K562 (cell line): Measurements from ENCODE around the gene PLEKHM1. TPM values are rescaled to one million over a fixed set of nuclear protein-coding genes. Genes with fewer than 3 reads are reported as not detected.

Source experiments
- ATAC-seq: fragments of 200-7000 bp; cut with Tn5 transposase; 3 replicates; pipeline ENCODE4 v1.9.1; 2020; ENCODE audit warnings: moderate library complexity
- BruUV-seq: library from RNA; stranded (reverse); fragments of 400-500 nt; replicated peaks from 2 replicates; lab custom pipeline; 2021; lab: Mats Ljungman, UMichigan
- CTCF ChIA-PET: fragments of 300-600 bp; formaldehyde crosslinking; extraction: SDS; loops from one replicate; lab custom pipeline; 2021; ENCODE audit warnings: low intra/inter-chr PET ratio; lab: Yijun Ruan, JAX
- POLR2A ChIA-PET: fragments of 300-600, 350-650 bp; sonication (Branson Sonifier 250); formaldehyde crosslinking; extraction: SDS; loops from one replicate; lab custom pipeline; 2021; ENCODE audit warnings: antibody characterized with exemption, inconsistent platforms; lab: Yijun Ruan, JAX
- DNase-seq, 4 experiments: peaks; one replicate each; pipeline versions ENCODE4 v3.0.0 to v3.0.0-alpha.2; 2011 to 2018; ENCODE audit warnings: low spot score in 3 of 4, mixed read lengths in 3 of 4; ENCODE audit errors: extremely low read depth in 1 of 4
- FAIRE-seq: peaks from 2 replicates; lab custom pipeline; 2011; peaks lifted over from hg19 to GRCh38; lab: Jason Lieb, UNC
- H2AFZ ChIP-seq: 2 replicates; pipeline ENCODE4 v1.6.0; 2011; ENCODE audit warnings: low read depth, low read length, control low read depth, inconsistent platforms
- H3K27ac ChIP-seq: fragments of 200-600 bp; 3 replicates; pipeline ENCODE4 v1.8.0; 2011; ENCODE audit warnings: low read depth, mild to moderate bottlenecking, control low read depth, inconsistent platforms, low read length, moderate library complexity, mixed read lengths; ENCODE audit errors: extremely low read depth
- H3K27me3 ChIP-seq, 2 experiments: fragments of 300-600 bp in 1 of 2; 2 replicates in 1 of 2; 3 replicates in 1 of 2; pipeline versions ENCODE4 v1.6.0 to v1.8.0; 2011; ENCODE audit warnings: inconsistent platforms in 2 of 2, low read length in 2 of 2, mild to moderate bottlenecking in 1 of 2, mixed read lengths in 1 of 2, moderate library complexity in 1 of 2; ENCODE audit not compliant: control insufficient read depth in 2 of 2, insufficient read depth in 2 of 2
- H3K36me3 ChIP-seq: fragments of 300-600 bp; 3 replicates; pipeline ENCODE4 v1.8.0; 2011; ENCODE audit warnings: mild to moderate bottlenecking, low read length, inconsistent platforms; ENCODE audit not compliant: control insufficient read depth, insufficient read depth
- H3K4me1 ChIP-seq, 2 experiments: fragments of 200-600 bp in 1 of 2; replicated peaks in 1 of 2; 2 replicates in 1 of 2; 3 replicates in 1 of 2; pipeline versions ENCODE4 v1.5.1 to v1.8.0; 2011; ENCODE audit warnings: inconsistent platforms in 2 of 2, low read length in 2 of 2, mild to moderate bottlenecking in 1 of 2, mixed read lengths in 1 of 2, moderate library complexity in 1 of 2; ENCODE audit not compliant: control insufficient read depth in 2 of 2, insufficient read depth in 2 of 2
- H3K4me2 ChIP-seq: 2 replicates; pipeline ENCODE4 v1.6.1; 2011; ENCODE audit warnings: low read length, control low read depth, inconsistent platforms, mixed read lengths; ENCODE audit not compliant: insufficient read depth
- H3K4me3 ChIP-seq: fragments of 200-600 bp; sonication (generic), shearing (Covaris generic); 2 replicates; pipeline ENCODE4 v1.5.1; 2016; ENCODE audit warnings: control low read depth, inconsistent platforms
- H3K79me2 ChIP-seq: fragments of 200-600 bp; 3 replicates; pipeline ENCODE4 v1.8.0; 2011; ENCODE audit warnings: low read length, inconsistent platforms; ENCODE audit not compliant: control insufficient read depth, insufficient read depth
- H3K9ac ChIP-seq, 2 experiments: 2 replicates each; pipeline versions ENCODE4 v1.6.0 to v1.6.1; 2011; ENCODE audit warnings: low read depth in 2 of 2, low read length in 2 of 2, control low read depth in 1 of 2, inconsistent platforms in 1 of 2, mild to moderate bottlenecking in 1 of 2, mixed read lengths in 1 of 2; ENCODE audit not compliant: insufficient read depth in 1 of 2
- H3K9me1 ChIP-seq: one replicate; pipeline ENCODE4 v1.6.0; 2011; ENCODE audit warnings: inconsistent platforms, mild to moderate bottlenecking, low read length, moderate library complexity; ENCODE audit not compliant: control insufficient read depth, insufficient read depth
- H3K9me3 ChIP-seq: replicated peaks from 2 replicates; pipeline ENCODE4 v1.5.1; 2011; ENCODE audit warnings: low read depth, low read length, inconsistent platforms; ENCODE audit not compliant: control insufficient read depth, insufficient read depth
- H4K20me1 ChIP-seq: replicated peaks from 2 replicates; pipeline ENCODE4 v1.6.1; 2011; ENCODE audit warnings: low read length, inconsistent platforms, mixed read lengths; ENCODE audit not compliant: control insufficient read depth, insufficient read depth
- ADNP ChIP-seq: fragments of 200-800 bp; sonication (Bioruptor generic); IDR thresholded peaks from 2 replicates; pipeline ENCODE4 v1.6.1; 2016; ENCODE audit warnings: missing genetic modification characterization, missing compliant biosample characterization
- BCOR ChIP-seq: fragments of 450-650 bp; IDR thresholded peaks from 2 replicates; pipeline ENCODE4 v1.6.1; 2016
- CAMTA2 ChIP-seq: fragments of 250-450 bp; sonication (Bioruptor Pico); conservative IDR thresholded peaks from 2 replicates; pipeline ENCODE4 v1.5.1; 2022
- CBX1 ChIP-seq: sonication (generic); IDR thresholded peaks from 2 replicates; pipeline ENCODE4 v1.6.1; 2016; ENCODE audit warnings: antibody characterized with exemption, low read depth, mild to moderate bottlenecking
- CBX3 ChIP-seq, 2 experiments: IDR thresholded peaks; 1 replicate in 1 of 2; 2 replicates in 1 of 2; pipeline ENCODE4 v1.6.1; 2012; ENCODE audit warnings: inconsistent platforms in 2 of 2, low read length in 2 of 2, borderline replicate concordance in 1 of 2, control low read depth in 1 of 2
- CHD4 ChIP-seq: fragments of 200-600 bp; sonication (generic); IDR thresholded peaks from 3 replicates; pipeline ENCODE4 v1.6.1; 2012; ENCODE audit warnings: low read depth, mild to moderate bottlenecking, mixed read lengths, low read length, inconsistent platforms; ENCODE audit not compliant: insufficient read depth, insufficient replicate concordance, poor library complexity, severe bottlenecking
- CREM ChIP-seq: IDR thresholded peaks from 2 replicates; pipeline ENCODE4 v1.6.1; 2014; ENCODE audit warnings: antibody characterized with exemption, low read depth
- HDAC2 ChIP-seq: fragments of 450-650 bp; IDR thresholded peaks from 2 replicates; pipeline ENCODE4 v1.6.1; 2016; ENCODE audit warnings: mild to moderate bottlenecking
- HEY1 ChIP-seq: fragments of 250-450 bp; sonication (Bioruptor Pico); IDR thresholded peaks from 2 replicates; pipeline ENCODE4 v1.5.0; 2020; ENCODE audit warnings: mild to moderate bottlenecking, moderate library complexity, borderline replicate concordance
- HIVEP1 ChIP-seq: fragments of 250-450 bp; sonication (Bioruptor Pico); IDR thresholded peaks from 2 replicates; pipeline ENCODE4 v1.4.0; 2020; ENCODE audit warnings: mild to moderate bottlenecking
- HMG20B ChIP-seq: fragments of 250-450 bp; sonication (Bioruptor Pico); IDR thresholded peaks from 2 replicates; pipeline ENCODE4 v1.5.0; 2021; ENCODE audit warnings: mild to moderate bottlenecking
- KDM1A ChIP-seq, 2 experiments: fragments of 450-650 bp; IDR thresholded peaks; 2 replicates each; pipeline ENCODE4 v1.6.1; 2016; ENCODE audit warnings: mild to moderate bottlenecking in 2 of 2
- MAFK ChIP-seq: IDR thresholded peaks from 2 replicates; pipeline ENCODE4 v1.6.1; 2011; ENCODE audit warnings: low read length, improper control_type of control experiment
- NCOA1 ChIP-seq: fragments of 450-650 bp; IDR thresholded peaks from 2 replicates; pipeline ENCODE4 v1.6.1; 2016; ENCODE audit warnings: low read depth
- PTBP1 ChIP-seq: fragments of 200-400 bp; formaldehyde crosslinking; IDR thresholded peaks from 2 replicates; pipeline ENCODE4 v1.6.1; 2017; ENCODE audit warnings: low read depth, low read length
- RCOR1 ChIP-seq, 2 experiments: IDR thresholded peaks; 2 replicates each; pipeline ENCODE4 v1.6.1; 2012; ENCODE audit warnings: low read depth in 2 of 2, low read length in 2 of 2, borderline replicate concordance in 1 of 2, improper control_type of control experiment in 1 of 2
- SMARCA5 ChIP-seq: fragments of 450-650 bp; IDR thresholded peaks from 2 replicates; pipeline ENCODE4 v1.6.1; 2016
- SPI1 ChIP-seq: IDR thresholded peaks from 2 replicates; pipeline ENCODE4 v1.6.1; 2011; ENCODE audit warnings: low read depth, low read length, control low read depth, borderline replicate concordance
- SRSF3 ChIP-seq: fragments of 200-400 bp; formaldehyde crosslinking; IDR thresholded peaks from 2 replicates; pipeline ENCODE4 v1.6.1; 2016; ENCODE audit warnings: mild to moderate bottlenecking, low read length, moderate library complexity; ENCODE audit not compliant: insufficient read depth
- TEAD4 ChIP-seq, 2 experiments: sonication (generic) in 1 of 2; formaldehyde crosslinking in 1 of 2; IDR thresholded peaks; 2 replicates each; pipeline versions ENCODE4 v1.6.1 to v1.8.0; 2012 to 2022; ENCODE audit warnings: borderline replicate concordance in 1 of 2, inconsistent platforms in 1 of 2, low read length in 1 of 2, mild to moderate bottlenecking in 1 of 2, missing genetic modification reagents in 1 of 2
- ZNF436 ChIP-seq: fragments of 250-450, 450-650 bp; sonication (Bioruptor Pico); formaldehyde crosslinking; IDR thresholded peaks from 2 replicates; pipeline ENCODE4 v1.7.0; 2020; ENCODE audit warnings: mild to moderate bottlenecking
- ZNF586 ChIP-seq: fragments of 450-650 bp; formaldehyde crosslinking; conservative IDR thresholded peaks from 2 replicates; pipeline ENCODE4 v1.4.0; 2020; ENCODE audit warnings: mild to moderate bottlenecking, moderate library complexity
- ZNF740 ChIP-seq, 3 experiments: fragments of 200-800 bp in 1 of 3; sonication (Bioruptor generic) in 1 of 3; sonication (generic) in 1 of 3; formaldehyde crosslinking in 1 of 3; IDR thresholded peaks; 2 replicates each; pipeline versions ENCODE4 v1.6.1 to v1.8.0; 2016 to 2022; ENCODE audit warnings: mild to moderate bottlenecking in 2 of 3, missing compliant biosample characterization in 2 of 3, missing genetic modification characterization in 2 of 3, missing genetic modification reagents in 1 of 3
- ZNF75A ChIP-seq: fragments of 450-650 bp; formaldehyde crosslinking; IDR thresholded peaks from 2 replicates; pipeline ENCODE4 v1.4.0; 2020; ENCODE audit warnings: mild to moderate bottlenecking
- WGBS: fragments of 100-300 bp; shearing (Covaris generic); methylation state at CpG from one replicate; pipeline ENCODE4 v1.1.6; 2016; ENCODE audit warnings: low coverage, mixed read lengths; ENCODE audit not compliant: insufficient coverage; ENCODE audit errors: missing lambda C conversion rate; 5-methylcytosine and 5-hydroxymethylcytosine counted together
- in situ Hi-C: fragments of 300-500 bp; cut with MboI; formaldehyde crosslinking; loops from 4 replicates; pipeline ENCODE4 v1.15.0; 2018; ENCODE audit warnings: inconsistent platforms, mixed read lengths
- intact Hi-C: fragments of 100-400 bp; cut with micrococcal nuclease; formaldehyde crosslinking; loops from 2 replicates; pipeline ENCODE4 v1.14.2; 2022
- polyA plus RNA-seq, 8 experiments: library from polyadenylated mRNA; depleted of rRNA in 4 of 8; stranded (reverse) in 5 of 8; unstranded in 3 of 8; fragments of >200 nt; fragmentation: Nextera tagmentation in 2 of 8; fragmentation: Illumina TruSeq in 1 of 8; extraction: Ambion mirVana in 2 of 8; extraction: Trizol in 1 of 8; gene quantifications; 2 replicates each; pipeline versions ENCODE4 v1.2.1 to v1.2.3, GENCODE V29; 2011 to 2014; ENCODE audit warnings: inconsistent platforms in 1 of 8, missing spikeins in 1 of 8
- total RNA-seq, 7 experiments: library from RNA; depleted of rRNA in 6 of 7; stranded (reverse); fragments of >200 nt in 6 of 7; fragmentation: Illumina TruSeq in 2 of 7; extraction: Trizol in 2 of 7; gene quantifications; 2 replicates each; pipeline versions ENCODE4 v1.2.1 to v1.2.3, GENCODE V29; 2011 to 2021; ENCODE audit warnings: low replicate concordance in 1 of 7

PLEKHM1 gene
- total and polyA plus RNA-seq, 9 of the 15 experiments (the other 6 are each of a cell fraction or from before 2014, with no cell fraction given), result 0.13 to 23.3 (median 5.7) TPM

GRCh38 chr17:45430006-45430737, 60.3 kb downstream of the PLEKHM1 start:
- in situ Hi-C loops, result loop anchor here (25.0 kb wide), 1 partner anchor 1082 kb away; the partner anchor contains the start of gene LRRC37A2
- no peak overlapping the region for H3K4me2 ChIP-seq
- POLR2A ChIA-PET, result no interaction called here
- TF ChIP-seq ZNF75A (CRISPR knock-in tag) (no peak), HMG20B (CRISPR knock-in tag) (no peak), CREM (no peak), ZNF586 (CRISPR knock-in tag) (no peak), HDAC2 (peak; percentile 73; the same call in 1 of the 2 replicates), SMARCA5 (peak; percentile 79), BCOR (peak; percentile 94), KDM1A (IDR thresholded peaks at IDR 0.05) (peak; percentile 44 to 80; a peak in 3 of 4 replicates), PTBP1 (no peak), RCOR1 (IDR thresholded peaks at IDR 0.05; ENCODE audit: borderline replicate concordance in 1 of 2, low read depth in 2 of 2, low read length in 2 of 2) (0 out of 4 replicates have a peak, but pooled peaks of 1 of the 2 experiments have one; percentile 31), CBX3 (IDR thresholded peaks at IDR 0.05; ENCODE audit: borderline replicate concordance in 1 of 2, low read length in 2 of 2) (0 out of 3 replicates have a peak, but pooled peaks of 1 of the 2 experiments have one; percentile 56), HIVEP1 (CRISPR knock-in tag) (no peak), ZNF436 (CRISPR knock-in tag) (no peak), ZNF740 (CRISPR knock-in tag; IDR thresholded peaks at IDR 0.05) (no peak), ZNF740 (tag; IDR thresholded peaks at IDR 0.05) (no peak), TEAD4 (IDR thresholded peaks at IDR 0.05; ENCODE audit: low read length) (no peak), TEAD4 (CRISPR knock-in tag; IDR thresholded peaks at IDR 0.05; ENCODE audit: borderline replicate concordance) (no peak), ADNP (peak; percentile 48; the same call in 1 of the 2 replicates), SRSF3 (no peak), MAFK (no peak), CHD4 (peak; percentile 74), NCOA1 (no peak), CAMTA2 (CRISPR knock-in tag) (no peak), HEY1 (CRISPR knock-in tag) (no peak), SPI1 (no peak), CBX1 (peak; percentile 88)

More at GRCh38 chr17:45430006-45430737, 60.3 kb downstream of the PLEKHM1 start:
- CTCF ChIA-PET, result no interaction called here
- Histone ChIP-seq H2AFZ (no peak overlapping the region), H3K9ac (no peak overlapping the region), H3K36me3 (no peaks in the 10 kb centered on the region), H3K9me3 (no peaks in the 10 kb centered on the region), H3K27me3 (no peaks in the 10 kb centered on the region), H3K79me2 (no peaks in the 10 kb centered on the region), H4K20me1 (no peaks in the 10 kb centered on the region), H3K9me1 (no peaks in the 10 kb centered on the region), H3K27ac (no peak overlapping the region), H3K4me3 (no peak overlapping the region), H3K4me1 (peaks cover 3 to 48% of the 10 kb centered on the region in 2 experiments)
- no peak for DNase-seq
- no TSS peak for BruUV-seq
- WGBS, result 79% methylated on average over 28 of the region's 68 CpGs
- no peak for FAIRE-seq
- no peak for ATAC-seq
- intact Hi-C loops, result no loop called here
